Left renal cortex interstitium (tissue), 4 donors: ENCODE measurements around the gene CDC123. TPM values are rescaled to one million over a fixed set of nuclear protein-coding genes. Genes with fewer than 3 reads are reported as not detected.
"Not testable (repeated sequence)": the region's sequence is repeated elsewhere in the genome, so short reads cannot be mapped to it uniquely, and the experiment has no call there.

Experiments used
- DNase-seq, 4 donors: peaks; one replicate each; pipeline ENCODE4 v3.0.0-alpha.2; 2013; ENCODE audit warnings: low read depth in 4 of 4, low spot score in 2 of 4, missing footprints in 1 of 4
- polyA plus RNA-seq, 4 donors: library from polyadenylated mRNA; unstranded; fragments of 120-200 nt; gene quantifications; one replicate each; pipeline ENCODE4 v1.2.1, GENCODE V29; 2013; ENCODE audit not compliant: insufficient read length in 4 of 4

The CDC123 gene
- polyA plus RNA-seq, 4 donors = 110 to 130 (median 120) TPM

- no peak for DNase-seq
Measured at GRCh38 chr10:12279281-12279680, 83.3 kb downstream of the CDC123 start.

GRCh38 chr10:12287772-12288171 lies 91.8 kb downstream of the CDC123 start:
- no peak for DNase-seq

GRCh38 chr10:12297784-12298183 lies 101.8 kb downstream of the CDC123 start:
- not testable (repeated sequence) for DNase-seq

DNA sequence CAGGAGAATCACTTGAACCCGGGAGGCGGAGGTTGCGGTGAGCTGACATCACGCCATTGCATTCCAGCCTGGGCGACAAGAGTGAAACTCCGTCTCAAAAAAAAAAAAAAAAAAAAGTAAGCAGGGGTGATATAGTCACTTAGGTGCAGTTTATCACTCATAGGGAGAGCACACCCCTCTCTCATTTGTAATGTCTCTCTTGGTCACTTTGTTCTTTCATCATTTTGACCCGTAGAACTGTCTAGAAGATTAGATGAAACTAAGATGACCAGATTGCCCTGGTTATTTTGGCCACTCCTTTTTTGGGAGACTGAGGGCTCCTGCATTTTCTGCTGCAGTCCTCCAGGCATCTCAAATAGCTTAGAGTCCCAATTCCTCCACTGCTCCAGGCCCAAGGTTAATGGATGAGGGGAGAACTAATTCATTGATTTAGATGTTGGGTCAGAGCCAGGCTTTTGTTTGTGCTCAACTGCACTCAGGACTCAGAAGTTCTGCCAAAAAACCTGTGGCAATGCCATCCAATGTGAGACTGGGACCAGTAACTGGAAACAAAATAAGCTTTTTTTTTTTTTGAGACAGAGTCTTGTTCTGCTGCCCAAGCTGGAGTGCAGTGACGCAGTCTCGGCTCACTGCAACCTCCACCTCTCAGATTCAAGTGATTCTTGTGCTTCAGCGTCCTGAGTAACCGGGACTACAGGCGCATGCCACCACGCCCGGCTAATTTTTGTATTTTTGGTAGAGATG lies 103.4 kb downstream of the CDC123 start:
- DNase-seq = no peak

Other genes starting within 250 kb of the CDC123 start
- 10 to 100 TPM; 32.1 to 40.5 (median 37.3) TPM for gene UPF2, start 153.4 kb upstream of the CDC123 start, polyA plus RNA-seq
- gene DHTKD1, start 127.2 kb upstream of the CDC123 start, polyA plus RNA-seq = 10 to 100 TPM; 26.9 to 36.1 (median 32.4) TPM
- gene SEC61A2, start 66.5 kb upstream of the CDC123 start, polyA plus RNA-seq = 10 to 100 TPM; 11.8 to 24.5 (median 17.9) TPM
- 10 to 100 TPM; 72.4 to 89.8 (median 80.7) TPM for gene NUDT5, start 297 bp upstream of the CDC123 start, polyA plus RNA-seq
- gene CAMK1D, start 153.4 kb downstream of the CDC123 start, polyA plus RNA-seq = 10 to 100 TPM; 10.1 to 13.0 (median 10.8) TPM